NCI-H128 (cell line): Measurements from ENCODE around the gene IRF9.

Experiments
- DNase-seq: peaks from one replicate; lab custom pipeline; 2025; ENCODE audit not compliant: unreplicated experiment; lab: John Stamatoyannopoulos, UW

IRF9 gene

GRCh38 chr14:24176599-24176998, 15.5 kb downstream of the IRF9 start:
- DNase-seq, result no peak

- no peak for DNase-seq
Measured at GRCh38 chr14:24177041-24177825, 16.2 kb downstream of the IRF9 start.

- DNase-seq, result no peak
Measured at GRCh38 chr14:24177891-24178290, 16.8 kb downstream of the IRF9 start.

GRCh38 chr14:24178399-24179178, 17.5 kb downstream of the IRF9 start:
- no peak for DNase-seq

- DNase-seq, result no peak
Measured at GRCh38 chr14:24179294-24179960, 18.4 kb downstream of the IRF9 start.

GRCh38 chr14:24179961-24180796, 19.1 kb downstream of the IRF9 start:
- DNase-seq, result no peak

GRCh38 chr14:24181371-24182077, 20.5 kb downstream of the IRF9 start:
- DNase-seq, result no peak

- DNase-seq, result no peak
Measured at GRCh38 chr14:24182110-24182882, 21.2 kb downstream of the IRF9 start.

GRCh38 chr14:24183014-24183481, 22.0 kb downstream of the IRF9 start:
- no peak for DNase-seq

- DNase-seq, result no peak
Measured at GRCh38 chr14:24184104-24184970, 23.3 kb downstream of the IRF9 start.

- no peak for DNase-seq
Measured at GRCh38 chr14:24185026-24185425, 24.0 kb downstream of the IRF9 start.

- no peak for DNase-seq
Measured at GRCh38 chr14:24185741-24186140, 24.7 kb downstream of the IRF9 start.

GRCh38 chr14:24186831-24187538, 25.9 kb downstream of the IRF9 start:
- DNase-seq, result no peak

GRCh38 chr14:24187539-24187915, 26.5 kb downstream of the IRF9 start:
- DNase-seq, result no peak

- peak; percentile 92 for DNase-seq
Measured at GRCh38 chr14:24188251-24189058, 27.4 kb downstream of the IRF9 start, which contains the start of gene IPO4. Gene IPO4, minus strand, starts transcription at chr14:24188816. Its CDS starts 29 bp downstream, at chr14:24188787.

- DNase-seq, result no peak
Measured at GRCh38 chr14:24189059-24189375, 28.0 kb downstream of the IRF9 start.

GRCh38 chr14:24189460-24189859, 28.4 kb downstream of the IRF9 start:
- DNase-seq, result no peak
